ENCODE data around the gene LPCAT3. TPM values are rescaled to one million over a fixed set of nuclear protein-coding genes. Genes with fewer than 3 reads are reported as not detected.

LPCAT3 gene
- polyA plus RNA-seq, 2 of the 4 experiments (the other 2 are of a cell fraction): 42.8 to 53.4 TPM

GRCh38 chr12:6950811-6951540 is 67.3 kb downstream of the LPCAT3 start, which contains the start of gene PTPN6:
Gene PTPN6, plus strand, starts transcription at chr12:6951356. Its CDS starts 157 bp downstream, at chr12:6951513.
- TF ChIP-seq PBX3 (IDR thresholded peaks at IDR 0.05) (no peak), ZNF302 (CRISPR knock-in tag; IDR thresholded peaks at IDR 0.05) (no peak), MAZ (IDR thresholded peaks at IDR 0.05; ENCODE audit: borderline replicate concordance, low read depth, low read length) (no peak), EHMT2 (IDR thresholded peaks at IDR 0.05; ENCODE audit: low read depth) (no peak), REST (IDR thresholded peaks at IDR 0.05) (no peak), SREBF2 (IDR thresholded peaks at IDR 0.05) (no peak), FOSL2 (IDR thresholded peaks at IDR 0.05) (no peak), FOSL2 (CRISPR knock-in tag; IDR thresholded peaks at IDR 0.05) (no peak), NFE2L2 (conservative IDR thresholded peaks at IDR 0.05; ENCODE audit: low read length) (no peak), RAD21 (conservative IDR thresholded peaks at IDR 0.05 in 1 of 2, IDR thresholded peaks at IDR 0.05 in 1 of 2) (no peak), ZSCAN20 (CRISPR knock-in tag; IDR thresholded peaks at IDR 0.05) (no peak)
- Histone ChIP-seq H3K4me3 (no peak within 1 kb of the TSS), H3K4me2 (no peak within 1 kb of the TSS), H3K27ac (no peak within 1 kb of the TSS), H3K4me1 (peaks cover 11% of the 10 kb centered on the region), H3K9me3 (no peaks in the 10 kb centered on the region)
- 90% methylated on average over 23 of the region's 25 CpGs for WGBS (ENCODE audit: missing lambda C conversion rate)
- DNase-seq (ENCODE audit: low read depth in 1 of 2, low spot score in 1 of 2) (no peak), ATAC-seq (no peak), FAIRE-seq (no peak)
- ChIA-PET POLR2A (no interaction called here), CTCF (interaction anchor here (1.0 to 22.6 kb wide), 7 partner anchors 11 to 110 kb away, joined by 3 to 370 read pairs (median 4); partner anchors contain the start of genes ATN1 and SPSB2)

GRCh38 chr12:6950401-6950801 is 67.9 kb downstream of the LPCAT3 start:
- ChIA-PET POLR2A (no interaction called here), CTCF (interaction anchor here (1.0 to 22.6 kb wide), 6 partner anchors 10 to 159 kb away, joined by 3 to 370 read pairs (median 11); partner anchors contain the start of genes ATN1 and C1RL)
- TF ChIP-seq HMGXB4 (CRISPR knock-in tag; IDR thresholded peaks at IDR 0.05; ENCODE audit: borderline replicate concordance): no peak

GRCh38 chr12:6948873-6949594 is 69.2 kb downstream of the LPCAT3 start:
- CTCF ChIA-PET: interaction anchor here (0.6 to 22.6 kb wide), 8 partner anchors 13 to 163 kb away, joined by 3 to 370 read pairs (median 4); partner anchors contain the start of genes ATN1, C1RL, EMG1 and PHB2
- Histone ChIP-seq H3K4me3 (no peak overlapping the region), H3K4me2 (no peak overlapping the region), H3K4me1 (peaks cover 24% of the 10 kb centered on the region), H3K9me3 (no peaks in the 10 kb centered on the region), H3K27ac (no peak overlapping the region)
- ATAC-seq (no peak), DNase-seq (ENCODE audit: low read depth in 1 of 2, low spot score in 1 of 2) (no peak), FAIRE-seq (no peak)
- TF ChIP-seq JUN (IDR thresholded peaks at IDR 0.05) (no peak), SREBF2 (IDR thresholded peaks at IDR 0.05) (no peak), RNF2 (IDR thresholded peaks at IDR 0.05; ENCODE audit: borderline replicate concordance, low read depth) (no peak), NFE2L2 (conservative IDR thresholded peaks at IDR 0.05; ENCODE audit: low read length) (no peak), POLR2AphosphoS2 (conservative IDR thresholded peaks at IDR 0.05; ENCODE audit: low read length) (no peak)
- POLR2A ChIA-PET: no interaction called here
- WGBS (ENCODE audit: missing lambda C conversion rate): 90% methylated on average over 15 of the region's 15 CpGs

More at GRCh38 chr12:6950401-6950801, 67.9 kb downstream of the LPCAT3 start:
- ATAC-seq (no peak), DNase-seq (ENCODE audit: low read depth in 1 of 2, low spot score in 1 of 2) (no peak), FAIRE-seq (no peak)
- Histone ChIP-seq H3K4me3 (no peak overlapping the region), H3K4me2 (no peak overlapping the region), H3K27ac (no peak overlapping the region), H3K9me3 (no peaks in the 10 kb centered on the region), H3K4me1 (peaks cover 17% of the 10 kb centered on the region)
- WGBS (ENCODE audit: missing lambda C conversion rate): 80% methylated on average over 1 of the region's 1 CpG
